Osteoblast (primary cell): Measurements from ENCODE around the gene PCARE. TPM values are rescaled to one million over a fixed set of nuclear protein-coding genes. Genes with fewer than 3 reads are reported as not detected.

Experiments
- DNase-seq: peaks from one replicate; pipeline ENCODE4 v3.0.0; 2011; ENCODE audit warnings: low spot score, mixed read lengths; ENCODE audit not compliant: insufficient read length; ENCODE audit errors: missing footprints
- H2AFZ ChIP-seq: 2 replicates; pipeline ENCODE4 v1.6.0; 2011; ENCODE audit warnings: mild to moderate bottlenecking, low read length
- H3K27ac ChIP-seq: 2 replicates; pipeline ENCODE4 v1.5.1; 2011; ENCODE audit warnings: mild to moderate bottlenecking, low read depth, low read length, moderate library complexity
- H3K27me3 ChIP-seq: 2 replicates; pipeline ENCODE4 v1.6.0; 2012; ENCODE audit warnings: mild to moderate bottlenecking, control low read depth, inconsistent platforms, low read length, moderate library complexity; ENCODE audit not compliant: insufficient read depth
- H3K36me3 ChIP-seq: 2 replicates; pipeline ENCODE4 v1.5.1; 2011; ENCODE audit warnings: mild to moderate bottlenecking, low read length, control low read depth, moderate library complexity; ENCODE audit not compliant: insufficient read depth
- H3K4me1 ChIP-seq: 2 replicates; pipeline ENCODE4 v1.5.1; 2011; ENCODE audit warnings: mild to moderate bottlenecking, low read length, control low read depth, moderate library complexity; ENCODE audit not compliant: insufficient read depth
- H3K4me2 ChIP-seq: 2 replicates; pipeline ENCODE4 v1.6.0; 2011; ENCODE audit warnings: mild to moderate bottlenecking, low read length; ENCODE audit not compliant: insufficient read depth
- H3K4me3 ChIP-seq: fragments of 200-600 bp; sonication (generic); 3 replicates; pipeline ENCODE4 v1.5.1; 2012; ENCODE audit warnings: mild to moderate bottlenecking, low read length, inconsistent platforms; ENCODE audit not compliant: insufficient read depth
- H3K79me2 ChIP-seq: 2 replicates; pipeline ENCODE4 v1.6.0; 2012; ENCODE audit warnings: mild to moderate bottlenecking, low read length, control low read depth, inconsistent platforms; ENCODE audit not compliant: insufficient read depth
- H3K9me3 ChIP-seq: 2 replicates; pipeline ENCODE4 v1.5.1; 2011; ENCODE audit warnings: low read depth, low read length, control low read depth
- H4K20me1 ChIP-seq: 2 replicates; pipeline ENCODE4 v1.6.0; 2012; ENCODE audit warnings: mild to moderate bottlenecking, low read length, control low read depth; ENCODE audit not compliant: insufficient read depth
- total RNA-seq: library from RNA; depleted of rRNA; stranded (reverse); fragments of >200 nt; gene quantifications from 2 replicates; pipeline ENCODE4 v1.2.3, GENCODE V29; 2012
- TF ChIP-seq, protein P1 (sequence below): IDR thresholded peaks from 2 replicates; pipeline ENCODE4 v1.5.1; 2011; ENCODE audit warnings: mild to moderate bottlenecking, low read depth, low read length, moderate library complexity; ENCODE audit errors: extremely low read depth

Gene PCARE
- total RNA-seq, 1 donor: not detected

DNA sequence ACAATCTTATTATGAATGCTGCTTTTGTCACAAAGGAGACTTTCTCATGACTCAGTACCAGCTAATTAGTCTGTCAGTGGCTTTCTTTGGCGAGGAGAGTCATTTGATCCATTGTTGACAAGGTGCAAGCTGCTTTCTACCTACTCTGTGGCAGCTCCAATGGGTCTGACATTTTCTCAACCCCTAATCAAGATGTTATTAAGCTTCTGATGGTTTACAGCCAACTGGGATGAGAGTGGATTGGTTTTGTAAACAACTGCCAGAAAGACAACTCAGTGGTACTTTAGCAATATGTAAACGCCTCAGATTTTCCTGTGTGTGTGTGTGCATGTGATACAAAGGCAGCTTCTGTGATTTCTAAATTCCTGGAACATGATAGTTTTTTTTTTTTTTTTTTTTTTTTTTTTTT is 32.7 kb upstream of the PCARE start:
- H3K36me3 ChIP-seq: no peaks in the 10 kb centered on the region

DNA sequence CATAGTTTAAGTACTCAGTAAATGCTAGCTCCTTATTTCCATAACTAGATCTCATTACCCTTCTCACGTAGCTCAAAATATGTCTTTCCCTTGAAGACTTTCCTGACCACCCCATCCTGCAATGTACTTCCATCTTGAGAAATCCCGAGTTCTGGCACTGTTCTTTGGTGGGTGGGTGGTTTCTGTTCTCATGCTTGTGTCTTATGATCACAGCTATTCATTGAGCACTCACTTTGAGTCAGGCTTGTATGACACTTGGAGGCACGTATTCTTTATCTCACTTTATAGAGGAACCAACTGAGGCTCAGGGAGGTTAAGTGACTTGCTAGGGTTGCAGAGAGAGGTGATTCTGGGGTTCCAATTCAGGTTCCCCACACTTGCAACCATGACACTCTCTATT is 31.9 kb upstream of the PCARE start:
- Histone ChIP-seq H3K27ac (no peak overlapping the region), H3K4me2 (no peak overlapping the region), H3K4me3 (no peak overlapping the region), H3K4me1 (peaks cover 16% of the 10 kb centered on the region), H3K36me3 (no peaks in the 10 kb centered on the region), H3K27me3 (no peaks in the 10 kb centered on the region), H3K79me2 (no peaks in the 10 kb centered on the region), H4K20me1 (no peaks in the 10 kb centered on the region), H2AFZ (no peak overlapping the region), H3K9me3 (no peaks in the 10 kb centered on the region)
- TF ChIP-seq, protein P1, sequence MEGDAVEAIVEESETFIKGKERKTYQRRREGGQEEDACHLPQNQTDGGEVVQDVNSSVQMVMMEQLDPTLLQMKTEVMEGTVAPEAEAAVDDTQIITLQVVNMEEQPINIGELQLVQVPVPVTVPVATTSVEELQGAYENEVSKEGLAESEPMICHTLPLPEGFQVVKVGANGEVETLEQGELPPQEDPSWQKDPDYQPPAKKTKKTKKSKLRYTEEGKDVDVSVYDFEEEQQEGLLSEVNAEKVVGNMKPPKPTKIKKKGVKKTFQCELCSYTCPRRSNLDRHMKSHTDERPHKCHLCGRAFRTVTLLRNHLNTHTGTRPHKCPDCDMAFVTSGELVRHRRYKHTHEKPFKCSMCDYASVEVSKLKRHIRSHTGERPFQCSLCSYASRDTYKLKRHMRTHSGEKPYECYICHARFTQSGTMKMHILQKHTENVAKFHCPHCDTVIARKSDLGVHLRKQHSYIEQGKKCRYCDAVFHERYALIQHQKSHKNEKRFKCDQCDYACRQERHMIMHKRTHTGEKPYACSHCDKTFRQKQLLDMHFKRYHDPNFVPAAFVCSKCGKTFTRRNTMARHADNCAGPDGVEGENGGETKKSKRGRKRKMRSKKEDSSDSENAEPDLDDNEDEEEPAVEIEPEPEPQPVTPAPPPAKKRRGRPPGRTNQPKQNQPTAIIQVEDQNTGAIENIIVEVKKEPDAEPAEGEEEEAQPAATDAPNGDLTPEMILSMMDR: no peak
- no peak for DNase-seq

More for the DNA sequence above, 32.7 kb upstream of the PCARE start:
- no peaks in the 10 kb centered on the region for H3K9me3 ChIP-seq
- H3K27me3 ChIP-seq: no peaks in the 10 kb centered on the region
- no peak overlapping the region for H3K4me2 ChIP-seq
- H3K4me3 ChIP-seq: no peak overlapping the region
- TF ChIP-seq, protein P1: no peak
- no peaks in the 10 kb centered on the region for H3K79me2 ChIP-seq
- no peak overlapping the region for H3K27ac ChIP-seq
- no peak for DNase-seq
- peaks cover 18% of the 10 kb centered on the region for H3K4me1 ChIP-seq
- no peaks in the 10 kb centered on the region for H4K20me1 ChIP-seq
- no peak overlapping the region for H2AFZ ChIP-seq

- no peaks in the 10 kb centered on the region for H3K79me2 ChIP-seq
- DNase-seq: no peak
- H3K27ac ChIP-seq: no peak overlapping the region
- no peaks in the 10 kb centered on the region for H3K9me3 ChIP-seq
- H3K36me3 ChIP-seq: no peaks in the 10 kb centered on the region
- no peak overlapping the region for H3K4me2 ChIP-seq
- no peak overlapping the region for H3K4me3 ChIP-seq
- peak overlapping the region; percentile 43 for H2AFZ ChIP-seq
- no peaks in the 10 kb centered on the region for H4K20me1 ChIP-seq
- H3K27me3 ChIP-seq: no peaks in the 10 kb centered on the region
- TF ChIP-seq, protein P1: no peak
- H3K4me1 ChIP-seq: peaks cover 11% of the 10 kb centered on the region
Measured at GRCh38 chr2:29105375-29105774, 31.1 kb upstream of the PCARE start.

DNA sequence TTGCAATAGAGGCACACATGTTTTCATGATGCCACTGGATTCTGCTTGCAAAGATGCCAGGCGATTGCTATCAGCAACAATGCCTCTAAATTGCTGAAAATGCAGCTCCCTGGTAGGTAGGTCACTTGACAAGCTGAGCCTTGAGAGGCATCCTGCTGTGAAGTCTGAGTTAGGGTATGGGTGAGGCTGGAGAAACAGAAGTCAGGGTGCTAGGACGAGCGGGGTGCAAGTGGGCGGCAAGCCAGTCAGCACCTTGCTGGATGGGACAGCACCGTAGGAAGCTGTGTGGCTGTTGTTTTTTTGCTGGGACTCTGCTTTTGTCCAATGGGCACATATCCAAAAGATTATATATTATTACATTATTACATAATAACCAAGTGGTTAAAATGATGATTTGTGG is 30.4 kb upstream of the PCARE start:
- Histone ChIP-seq H4K20me1 (no peaks in the 10 kb centered on the region), H3K27ac (no peak overlapping the region), H3K4me1 (peaks cover 6% of the 10 kb centered on the region), H3K4me3 (no peak overlapping the region), H3K79me2 (no peaks in the 10 kb centered on the region), H3K9me3 (no peaks in the 10 kb centered on the region), H2AFZ (no peak overlapping the region), H3K36me3 (no peaks in the 10 kb centered on the region), H3K27me3 (no peaks in the 10 kb centered on the region), H3K4me2 (no peak overlapping the region)
- no peak for DNase-seq
- TF ChIP-seq, protein P1: no peak
